Suprapubic skin (tissue), 4 donors: ENCODE measurements around the gene FARSA. TPM values are rescaled to one million over a fixed set of nuclear protein-coding genes. Genes with fewer than 3 reads are reported as not detected.
A peak's percentile ranks its signal among the peaks of the same experiment; 100 is the strongest.

ENCODE experiments used
- DNase-seq, 2 donors: peaks; one replicate each; pipeline ENCODE4 v3.0.0-alpha.2; 2019; ENCODE audit warnings: low spot score in 2 of 2
- H3K27ac ChIP-seq: fragments of 200-600 bp; sonication (generic); one replicate; pipeline ENCODE4 v1.5.1; 2019
- H3K27me3 ChIP-seq: fragments of 200-600 bp; sonication (generic); one replicate; pipeline ENCODE4 v1.5.1; 2019
- H3K36me3 ChIP-seq: fragments of 200-600 bp; sonication (generic); one replicate; pipeline ENCODE4 v1.5.1; 2019
- H3K4me1 ChIP-seq: fragments of 200-600 bp; sonication (generic); one replicate; pipeline ENCODE4 v1.5.1; 2019
- H3K4me3 ChIP-seq: fragments of 200-600 bp; sonication (generic); one replicate; pipeline ENCODE4 v1.5.1; 2019; ENCODE audit warnings: mild to moderate bottlenecking
- H3K9me3 ChIP-seq: fragments of 200-600 bp; sonication (generic); one replicate; pipeline ENCODE4 v1.5.1; 2019
- CTCF ChIP-seq, 2 donors: fragments of 200-600 bp in 1 of 2; fragments of 450-650 bp in 1 of 2; sonication (generic) in 1 of 2; IDR thresholded peaks; one replicate each; pipeline ENCODE4 v1.5.1; 2016 to 2019; ENCODE audit warnings: antibody characterized with exemption in 2 of 2, mild to moderate bottlenecking in 1 of 2, moderate library complexity in 1 of 2
- EP300 ChIP-seq: sonication (generic); formaldehyde crosslinking; IDR thresholded peaks from one replicate; pipeline ENCODE4 v1.6.1; 2017; ENCODE audit warnings: antibody characterized with exemption
- POLR2A ChIP-seq, 2 donors: fragments of 450-650 bp; IDR thresholded peaks; one replicate each; pipeline ENCODE4 v1.6.1; 2017; ENCODE audit warnings: antibody characterized with exemption in 2 of 2, mild to moderate bottlenecking in 2 of 2, moderate library complexity in 2 of 2
- POLR2AphosphoS5 ChIP-seq, 3 donors: sonication (generic); formaldehyde crosslinking; IDR thresholded peaks; one replicate each; pipeline ENCODE4 v1.6.1; 2017; ENCODE audit warnings: antibody characterized with exemption in 3 of 3
- whole genome bisulfite sequencing: methylation state at CpG from one replicate; pipeline ENCODE4 v1.1.5; 2018; 5-methylcytosine and 5-hydroxymethylcytosine counted together
- total RNA-seq, 4 donors: library from RNA; depleted of rRNA; stranded (reverse); fragments of >200 nt; gene quantifications; one replicate each; pipeline ENCODE4 v1.1.0, GENCODE V29; 2016

Gene FARSA
- total RNA-seq, 4 donors from 2014 or later, result 49.0 to 60.6 (median 50.9) TPM

GRCh38 chr19:12943437-12944044 is 10.0 kb upstream of the FARSA start:
- Histone ChIP-seq H3K4me1 (peaks cover 62% of the 10 kb centered on the region), H3K27me3 (no peaks in the 10 kb centered on the region), H3K4me3 (no peak overlapping the region), H3K9me3 (no peaks in the 10 kb centered on the region), H3K36me3 (peaks cover 58% of the 10 kb centered on the region), H3K27ac (no peak overlapping the region)
- DNase-seq, result no peak
- TF ChIP-seq CTCF (IDR thresholded peaks at IDR 0.05) (no peak), EP300 (no peak), POLR2A (IDR thresholded peaks at IDR 0.05) (no peak), POLR2AphosphoS5 (IDR thresholded peaks at IDR 0.05) (no peak)
- WGBS, result 80% methylated on average over 18 of the region's 18 CpGs

GRCh38 chr19:12940897-12941296 is 7.4 kb upstream of the FARSA start:
- TF ChIP-seq CTCF (IDR thresholded peaks at IDR 0.05), result no peak
- TF ChIP-seq POLR2A (IDR thresholded peaks at IDR 0.05), result no peak
- Histone ChIP-seq H3K36me3 (peaks cover 50% of the 10 kb centered on the region), H3K27ac (no peak overlapping the region), H3K9me3 (no peaks in the 10 kb centered on the region), H3K4me3 (peak overlapping the region; percentile 99), H3K4me1 (peaks cover 53% of the 10 kb centered on the region), H3K27me3 (no peaks in the 10 kb centered on the region)
- WGBS, result 77% methylated on average over 2 of the region's 2 CpGs
- no peak for DNase-seq

- Histone ChIP-seq H3K27ac (no peak overlapping the region), H3K9me3 (no peaks in the 10 kb centered on the region), H3K36me3 (peaks cover 50% of the 10 kb centered on the region), H3K27me3 (no peaks in the 10 kb centered on the region), H3K4me1 (peaks cover 50% of the 10 kb centered on the region), H3K4me3 (peak overlapping the region; percentile 99)
- 60% methylated on average over 9 of the region's 10 CpGs for WGBS
- no peak for DNase-seq
- TF ChIP-seq EP300, result no peak
- TF ChIP-seq CTCF (IDR thresholded peaks at IDR 0.05), result no peak
- TF ChIP-seq POLR2A (IDR thresholded peaks at IDR 0.05), result no peak
- TF ChIP-seq POLR2AphosphoS5 (IDR thresholded peaks at IDR 0.05), result no peak
These were observed 6.5 kb upstream of the FARSA start for GRCh38 chr19:12939975-12940423.

- 1% methylated on average over 49 of the region's 54 CpGs for WGBS
- Histone ChIP-seq H3K4me3 (peak overlapping the region; percentile 99), H3K27ac (peak overlapping the region; percentile 91), H3K27me3 (no peaks in the 10 kb centered on the region), H3K9me3 (no peaks in the 10 kb centered on the region), H3K4me1 (peaks cover 51% of the 10 kb centered on the region), H3K36me3 (peaks cover 42% of the 10 kb centered on the region)
- no peak for DNase-seq
- TF ChIP-seq POLR2A (IDR thresholded peaks at IDR 0.05), result no peak
- no peak for TF ChIP-seq POLR2AphosphoS5 (IDR thresholded peaks at IDR 0.05)
- peak in 1 of 2 donors; percentile 20 for TF ChIP-seq CTCF (IDR thresholded peaks at IDR 0.05)
These were observed 5.5 kb upstream of the FARSA start for GRCh38 chr19:12938779-12939601.
